Upper lobe of right lung (tissue), 1 donor: Measurements from ENCODE around the gene RHOT2. TPM values are rescaled to one million over a fixed set of nuclear protein-coding genes. Genes with fewer than 3 reads are reported as not detected.

Experiments used
- ATAC-seq: fragments of 200-7000 bp; cut with Tn5 transposase; one replicate; pipeline ENCODE4 v1.9.1; 2020; ENCODE audit warnings: mild to moderate bottlenecking, moderate library complexity
- DNase-seq: peaks from one replicate; pipeline ENCODE4 v3.0.0-alpha.2; 2020
- H3K27ac ChIP-seq: fragments of 200-600 bp; one replicate; pipeline ENCODE4 v1.8.0; 2022
- H3K27me3 ChIP-seq: fragments of 200-600 bp; one replicate; pipeline ENCODE4 v1.8.0; 2022; ENCODE audit warnings: mild to moderate bottlenecking
- H3K36me3 ChIP-seq: fragments of 200-600 bp; one replicate; pipeline ENCODE4 v1.8.0; 2022
- H3K4me1 ChIP-seq: fragments of 200-600 bp; one replicate; pipeline ENCODE4 v1.8.0; 2022
- H3K4me3 ChIP-seq: fragments of 200-600 bp; one replicate; pipeline ENCODE4 v1.8.0; 2022; ENCODE audit warnings: mild to moderate bottlenecking
- H3K9me3 ChIP-seq: fragments of 200-600 bp; one replicate; pipeline ENCODE4 v1.8.0; 2022
- CTCF ChIP-seq: fragments of 200-600 bp; IDR thresholded peaks from one replicate; pipeline ENCODE4 v1.8.0; 2022; ENCODE audit warnings: antibody characterized with exemption
- intact Hi-C: fragments of 100-400 bp; cut with DNase I; formaldehyde crosslinking; loops from one replicate; pipeline ENCODE4 v1.11.0; 2022
- total RNA-seq: library from RNA; stranded (reverse); fragmentation: NEBNext Ultra II Directional; extraction: Animal tissue kit (Norgen Biotek cat#: 25700); gene quantifications from one replicate; pipeline ENCODE4 v1.2.1, GENCODE V29; 2021
- donor health status: DM: no; HTN: yes; CAD: no; lungs with severe emphysema.

RHOT2 gene
- total RNA-seq, 1 donor from 2014 or later, result 92.5 TPM

DNA sequence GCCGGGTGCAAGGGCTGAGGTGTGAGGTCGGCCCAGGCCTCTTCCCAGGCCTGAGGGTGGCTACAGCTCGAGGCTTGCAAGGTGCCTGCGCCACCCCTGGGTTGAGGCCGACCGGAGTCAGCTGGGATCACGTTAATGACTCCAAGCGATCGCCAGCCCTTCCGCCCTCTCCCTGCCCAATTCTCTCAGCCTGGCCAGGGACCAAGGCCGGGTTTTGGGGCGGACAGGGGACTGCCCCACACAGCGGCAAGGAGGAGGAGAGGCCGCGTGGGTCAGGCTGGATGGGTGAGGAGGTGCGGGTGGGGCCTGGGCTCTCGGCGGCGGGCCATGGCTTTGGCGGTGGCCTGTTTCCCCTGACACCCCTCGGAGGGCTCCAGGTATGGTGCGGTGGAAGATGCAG lies 25.4 kb downstream of the RHOT2 start:
- intact Hi-C loops, result no loop called here
- ATAC-seq, result no peak
- TF ChIP-seq CTCF, result no peak
- no peak for DNase-seq
- H3K27ac ChIP-seq, result no peak overlapping the region
- H3K4me3 ChIP-seq, result no peak overlapping the region
- peaks cover 25% of the 10 kb centered on the region for H3K4me1 ChIP-seq
- H3K9me3 ChIP-seq, result no peaks in the 10 kb centered on the region
- peaks cover 48% of the 10 kb centered on the region for H3K27me3 ChIP-seq
- H3K36me3 ChIP-seq, result no peaks in the 10 kb centered on the region

- TF ChIP-seq CTCF, result no peak
- Histone ChIP-seq H3K27me3 (peaks cover 48% of the 10 kb centered on the region), H3K4me1 (peaks cover 22% of the 10 kb centered on the region), H3K4me3 (no peak overlapping the region), H3K9me3 (no peaks in the 10 kb centered on the region), H3K36me3 (no peaks in the 10 kb centered on the region), H3K27ac (no peak overlapping the region)
- no peak for DNase-seq
- ATAC-seq, result no peak
- intact Hi-C loops, result no loop called here
Measured at GRCh38 chr16:693766-694165, 25.8 kb downstream of the RHOT2 start.

- no peak for ATAC-seq
- H3K36me3 ChIP-seq, result no peaks in the 10 kb centered on the region
- peak overlapping the region; percentile 34 for H3K4me3 ChIP-seq
- no peaks in the 10 kb centered on the region for H3K9me3 ChIP-seq
- intact Hi-C loops, result no loop called here
- no peak for DNase-seq
- H3K4me1 ChIP-seq, result peaks cover 16% of the 10 kb centered on the region
- H3K27me3 ChIP-seq, result peaks cover 54% of the 10 kb centered on the region
- no peak overlapping the region for H3K27ac ChIP-seq
- TF ChIP-seq CTCF, result no peak
Measured at GRCh38 chr16:694187-694862, 26.4 kb downstream of the RHOT2 start.

GRCh38 chr16:694863-695354 lies 27.0 kb downstream of the RHOT2 start:
- H3K36me3 ChIP-seq, result no peaks in the 10 kb centered on the region
- peak overlapping the region; percentile 34 for H3K4me3 ChIP-seq
- H3K9me3 ChIP-seq, result no peaks in the 10 kb centered on the region
- intact Hi-C loops, result no loop called here
- H3K27ac ChIP-seq, result no peak overlapping the region
- no peak for ATAC-seq
- H3K27me3 ChIP-seq, result peaks cover 60% of the 10 kb centered on the region
- TF ChIP-seq CTCF, result no peak
- DNase-seq, result no peak
- H3K4me1 ChIP-seq, result peaks cover 12% of the 10 kb centered on the region

DNA sequence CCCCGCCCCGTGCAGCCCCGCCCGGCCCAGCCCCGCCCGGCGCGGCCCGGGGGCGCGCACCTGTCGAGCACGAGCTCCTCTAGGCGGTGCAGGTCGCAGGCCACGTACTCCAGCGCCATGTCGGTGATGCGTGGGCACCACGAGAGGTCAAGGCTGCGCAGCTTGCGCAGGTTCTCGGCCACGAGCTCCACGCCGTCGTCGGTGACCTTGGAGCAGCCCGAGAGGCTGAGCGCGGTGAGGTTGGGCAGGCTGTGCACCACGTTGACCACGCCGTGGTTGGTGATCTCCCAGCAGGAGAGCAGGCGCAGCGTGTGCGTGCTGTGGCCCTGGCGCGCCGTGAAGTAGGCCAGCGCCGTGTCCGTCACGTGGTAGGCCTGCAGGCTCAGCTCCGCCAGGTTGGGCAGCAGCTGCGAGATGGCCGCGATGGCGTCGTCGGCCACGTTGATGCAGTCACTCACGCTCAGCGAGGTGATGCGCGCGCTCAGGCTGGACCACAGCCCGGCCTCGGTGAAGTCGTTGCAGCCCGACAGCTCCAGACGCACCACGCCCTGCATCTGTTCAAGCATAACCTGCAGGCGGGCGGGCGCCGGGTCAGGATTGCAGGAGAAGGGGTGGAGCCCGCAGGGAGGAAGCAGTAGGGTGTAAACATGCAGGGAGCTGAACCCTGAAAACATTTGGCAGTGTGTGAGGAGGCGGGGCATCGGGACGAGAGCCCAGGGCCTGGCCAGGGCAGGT lies 27.6 kb downstream of the RHOT2 start:
- H3K4me1 ChIP-seq, result peaks cover 10% of the 10 kb centered on the region
- H3K27ac ChIP-seq, result no peak overlapping the region
- no peaks in the 10 kb centered on the region for H3K36me3 ChIP-seq
- no peaks in the 10 kb centered on the region for H3K9me3 ChIP-seq
- peaks cover 66% of the 10 kb centered on the region for H3K27me3 ChIP-seq
- peak overlapping the region; percentile 45 for H3K4me3 ChIP-seq
- ATAC-seq (peak; percentile 68), DNase-seq (no peak)
- intact Hi-C loops, result no loop called here
- TF ChIP-seq CTCF, result no peak
